Neural cell (in vitro differentiated cells): ENCODE data around the gene BFSP2. TPM values are rescaled to one million over a fixed set of nuclear protein-coding genes. Genes with fewer than 3 reads are reported as not detected.

Experiments used
- H2AFZ ChIP-seq: fragments of 200-600, 300-800 bp; sonication (generic), shearing (Covaris generic); 2 replicates; pipeline ENCODE4 v1.6.0; 2014; ENCODE audit warnings: low read depth, mild to moderate bottlenecking, antibody characterized with exemption, low read length, moderate library complexity
- H3F3A ChIP-seq: fragments of 200-600 bp; shearing (Covaris generic); 2 replicates; pipeline ENCODE4 v1.6.1; 2016; ENCODE audit warnings: mild to moderate bottlenecking, moderate library complexity, mixed read lengths, antibody characterized with exemption, low read length; ENCODE audit not compliant: insufficient read depth, poor library complexity, severe bottlenecking
- H3K27ac ChIP-seq: fragments of 200-600, 300-800 bp; sonication (generic), shearing (Covaris generic); 2 replicates; pipeline ENCODE4 v1.5.1; 2014; ENCODE audit warnings: mild to moderate bottlenecking, low read length, moderate library complexity
- H3K27me3 ChIP-seq: fragments of 300-800, 200-600 bp; sonication (generic), shearing (Covaris generic); 2 replicates; pipeline ENCODE4 v1.6.0; 2014; ENCODE audit warnings: mild to moderate bottlenecking, low read depth, low read length, moderate library complexity; ENCODE audit not compliant: insufficient read depth
- H3K36me3 ChIP-seq: fragments of 300-800, 200-600 bp; sonication (generic), shearing (Covaris generic); 2 replicates; pipeline ENCODE4 v1.5.1; 2014; ENCODE audit warnings: mild to moderate bottlenecking, antibody characterized with exemption, low read length, moderate library complexity; ENCODE audit not compliant: insufficient read depth
- H3K4me2 ChIP-seq: fragments of 300-800, 200-600 bp; sonication (generic), shearing (Covaris generic); 2 replicates; pipeline ENCODE4 v1.6.0; 2014; ENCODE audit warnings: mild to moderate bottlenecking, low read length
- H3K4me3 ChIP-seq: fragments of 300-800, 200-600 bp; sonication (generic), shearing (Covaris generic); 2 replicates; pipeline ENCODE4 v1.5.1; 2014; ENCODE audit warnings: mild to moderate bottlenecking, low read length, moderate library complexity
- H3K79me2 ChIP-seq: fragments of 200-600 bp; shearing (Covaris generic); replicated peaks from 2 replicates; pipeline ENCODE4 v1.6.0; 2014; ENCODE audit warnings: mild to moderate bottlenecking, low read length, moderate library complexity; ENCODE audit not compliant: insufficient read depth
- H3K9ac ChIP-seq: fragments of 300-800, 200-600 bp; sonication (generic), shearing (Covaris generic); 2 replicates; pipeline ENCODE4 v1.6.1; 2016; ENCODE audit warnings: mild to moderate bottlenecking, low read length, mixed read lengths
- H3K9me2 ChIP-seq: fragments of 200-600 bp; shearing (Covaris generic); 2 replicates; pipeline ENCODE4 v1.6.1; 2016; ENCODE audit warnings: mild to moderate bottlenecking, low read length, mixed read lengths; ENCODE audit not compliant: insufficient read depth
- H3K9me3 ChIP-seq: fragments of 200-600, 300-800 bp; sonication (generic), shearing (Covaris generic); 2 replicates; pipeline ENCODE4 v1.6.1; 2016; ENCODE audit warnings: mild to moderate bottlenecking, mixed run types, low read length, moderate library complexity, mixed read lengths
- H4K20me1 ChIP-seq: fragments of 200-600 bp; shearing (Covaris generic); 2 replicates; pipeline ENCODE4 v1.6.1; 2016; ENCODE audit warnings: mild to moderate bottlenecking, mixed run types; ENCODE audit not compliant: insufficient read depth
- EP300 ChIP-seq: fragments of 450-650 bp; conservative IDR thresholded peaks from 2 replicates; pipeline ENCODE4 v1.6.1; 2014; ENCODE audit warnings: antibody characterized with exemption, mild to moderate bottlenecking, moderate library complexity; ENCODE audit not compliant: poor library complexity, severe bottlenecking
- EZH2 ChIP-seq: fragments of 200-600, 300-800 bp; shearing (Covaris generic), sonication (generic); IDR thresholded peaks from 2 replicates; pipeline ENCODE4 v1.6.1; 2014; ENCODE audit warnings: antibody characterized with exemption, low read length, borderline replicate concordance, mild to moderate bottlenecking; ENCODE audit not compliant: insufficient read depth, poor library complexity, severe bottlenecking
- MXI1 ChIP-seq: fragments of 450-650 bp; conservative IDR thresholded peaks from 2 replicates; pipeline ENCODE4 v1.6.1; 2014; ENCODE audit warnings: antibody characterized with exemption, mild to moderate bottlenecking; ENCODE audit not compliant: poor library complexity, severe bottlenecking
- POLR2AphosphoS5 ChIP-seq: IDR thresholded peaks from 2 replicates; pipeline ENCODE4 v1.6.1; 2012
- RAD21 ChIP-seq: fragments of 450-650 bp; conservative IDR thresholded peaks from 2 replicates; pipeline ENCODE4 v1.6.1; 2014; ENCODE audit warnings: antibody characterized with exemption, mild to moderate bottlenecking, moderate library complexity
- SMC3 ChIP-seq: fragments of 450-650 bp; conservative IDR thresholded peaks from 2 replicates; pipeline ENCODE4 v1.6.1; 2014; ENCODE audit warnings: antibody characterized with exemption, mild to moderate bottlenecking, moderate library complexity; ENCODE audit not compliant: poor library complexity
- TAF1 ChIP-seq: IDR thresholded peaks from 2 replicates; pipeline ENCODE4 v1.6.1; 2012; ENCODE audit warnings: low read depth
- polyA plus RNA-seq: library from polyadenylated mRNA; depleted of rRNA; stranded (reverse); fragments of >200 nt; gene quantifications from 2 replicates; pipeline ENCODE4 v1.2.3, GENCODE V29; 2014
- TF ChIP-seq, protein P1 (sequence below): IDR thresholded peaks from 2 replicates; pipeline ENCODE4 v1.6.1; 2012; ENCODE audit warnings: borderline replicate concordance
- TF ChIP-seq, protein P2 (sequence below): fragments of 450-650 bp; IDR thresholded peaks from 2 replicates; pipeline ENCODE4 v1.5.1; 2014; ENCODE audit warnings: antibody characterized with exemption, mild to moderate bottlenecking, moderate library complexity; ENCODE audit not compliant: poor library complexity, severe bottlenecking

The BFSP2 gene
- polyA plus RNA-seq, 1 donor from 2014 or later, result not detected

GRCh38 chr3:133460809-133461208 lies 61.0 kb downstream of the BFSP2 start:
- no peaks in the 10 kb centered on the region for H3K9me2 ChIP-seq
- no peaks in the 10 kb centered on the region for H3K27me3 ChIP-seq
- no peaks in the 10 kb centered on the region for H4K20me1 ChIP-seq
- no peaks in the 10 kb centered on the region for H3K9me3 ChIP-seq
- no peak overlapping the region for H3K27ac ChIP-seq
- no peaks in the 10 kb centered on the region for H3F3A ChIP-seq
- TF ChIP-seq TAF1 (no peak), EP300 (no peak), MXI1 (no peak), POLR2AphosphoS5 (no peak), EZH2 (no peak)
- H3K4me2 ChIP-seq, result no peak overlapping the region
- H3K79me2 ChIP-seq, result no peaks in the 10 kb centered on the region
- no peak overlapping the region for H3K4me3 ChIP-seq
- no peaks in the 10 kb centered on the region for H3K36me3 ChIP-seq
- H2AFZ ChIP-seq, result no peak overlapping the region
- no peak overlapping the region for H3K9ac ChIP-seq

GRCh38 chr3:133461291-133461690 lies 61.4 kb downstream of the BFSP2 start:
- H4K20me1 ChIP-seq, result no peaks in the 10 kb centered on the region
- no peaks in the 10 kb centered on the region for H3F3A ChIP-seq
- no peak overlapping the region for H3K4me2 ChIP-seq
- no peaks in the 10 kb centered on the region for H3K36me3 ChIP-seq
- H3K9me3 ChIP-seq, result no peaks in the 10 kb centered on the region
- no peak overlapping the region for H2AFZ ChIP-seq
- no peaks in the 10 kb centered on the region for H3K27me3 ChIP-seq
- H3K27ac ChIP-seq, result no peak overlapping the region
- H3K9me2 ChIP-seq, result no peaks in the 10 kb centered on the region
- no peak overlapping the region for H3K4me3 ChIP-seq
- H3K9ac ChIP-seq, result no peak overlapping the region
- TF ChIP-seq EP300 (no peak), MXI1 (no peak), POLR2AphosphoS5 (no peak)
- TF ChIP-seq, protein P1, sequence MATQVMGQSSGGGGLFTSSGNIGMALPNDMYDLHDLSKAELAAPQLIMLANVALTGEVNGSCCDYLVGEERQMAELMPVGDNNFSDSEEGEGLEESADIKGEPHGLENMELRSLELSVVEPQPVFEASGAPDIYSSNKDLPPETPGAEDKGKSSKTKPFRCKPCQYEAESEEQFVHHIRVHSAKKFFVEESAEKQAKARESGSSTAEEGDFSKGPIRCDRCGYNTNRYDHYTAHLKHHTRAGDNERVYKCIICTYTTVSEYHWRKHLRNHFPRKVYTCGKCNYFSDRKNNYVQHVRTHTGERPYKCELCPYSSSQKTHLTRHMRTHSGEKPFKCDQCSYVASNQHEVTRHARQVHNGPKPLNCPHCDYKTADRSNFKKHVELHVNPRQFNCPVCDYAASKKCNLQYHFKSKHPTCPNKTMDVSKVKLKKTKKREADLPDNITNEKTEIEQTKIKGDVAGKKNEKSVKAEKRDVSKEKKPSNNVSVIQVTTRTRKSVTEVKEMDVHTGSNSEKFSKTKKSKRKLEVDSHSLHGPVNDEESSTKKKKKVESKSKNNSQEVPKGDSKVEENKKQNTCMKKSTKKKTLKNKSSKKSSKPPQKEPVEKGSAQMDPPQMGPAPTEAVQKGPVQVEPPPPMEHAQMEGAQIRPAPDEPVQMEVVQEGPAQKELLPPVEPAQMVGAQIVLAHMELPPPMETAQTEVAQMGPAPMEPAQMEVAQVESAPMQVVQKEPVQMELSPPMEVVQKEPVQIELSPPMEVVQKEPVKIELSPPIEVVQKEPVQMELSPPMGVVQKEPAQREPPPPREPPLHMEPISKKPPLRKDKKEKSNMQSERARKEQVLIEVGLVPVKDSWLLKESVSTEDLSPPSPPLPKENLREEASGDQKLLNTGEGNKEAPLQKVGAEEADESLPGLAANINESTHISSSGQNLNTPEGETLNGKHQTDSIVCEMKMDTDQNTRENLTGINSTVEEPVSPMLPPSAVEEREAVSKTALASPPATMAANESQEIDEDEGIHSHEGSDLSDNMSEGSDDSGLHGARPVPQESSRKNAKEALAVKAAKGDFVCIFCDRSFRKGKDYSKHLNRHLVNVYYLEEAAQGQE, result no peak
- TF ChIP-seq, protein P2, sequence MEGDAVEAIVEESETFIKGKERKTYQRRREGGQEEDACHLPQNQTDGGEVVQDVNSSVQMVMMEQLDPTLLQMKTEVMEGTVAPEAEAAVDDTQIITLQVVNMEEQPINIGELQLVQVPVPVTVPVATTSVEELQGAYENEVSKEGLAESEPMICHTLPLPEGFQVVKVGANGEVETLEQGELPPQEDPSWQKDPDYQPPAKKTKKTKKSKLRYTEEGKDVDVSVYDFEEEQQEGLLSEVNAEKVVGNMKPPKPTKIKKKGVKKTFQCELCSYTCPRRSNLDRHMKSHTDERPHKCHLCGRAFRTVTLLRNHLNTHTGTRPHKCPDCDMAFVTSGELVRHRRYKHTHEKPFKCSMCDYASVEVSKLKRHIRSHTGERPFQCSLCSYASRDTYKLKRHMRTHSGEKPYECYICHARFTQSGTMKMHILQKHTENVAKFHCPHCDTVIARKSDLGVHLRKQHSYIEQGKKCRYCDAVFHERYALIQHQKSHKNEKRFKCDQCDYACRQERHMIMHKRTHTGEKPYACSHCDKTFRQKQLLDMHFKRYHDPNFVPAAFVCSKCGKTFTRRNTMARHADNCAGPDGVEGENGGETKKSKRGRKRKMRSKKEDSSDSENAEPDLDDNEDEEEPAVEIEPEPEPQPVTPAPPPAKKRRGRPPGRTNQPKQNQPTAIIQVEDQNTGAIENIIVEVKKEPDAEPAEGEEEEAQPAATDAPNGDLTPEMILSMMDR, result no peak
- H3K79me2 ChIP-seq, result no peaks in the 10 kb centered on the region

GRCh38 chr3:133463347-133463860 lies 63.5 kb downstream of the BFSP2 start:
- H3K27me3 ChIP-seq, result no peaks in the 10 kb centered on the region
- no peak overlapping the region for H3K27ac ChIP-seq
- H3K36me3 ChIP-seq, result no peaks in the 10 kb centered on the region
- no peaks in the 10 kb centered on the region for H3F3A ChIP-seq
- no peak overlapping the region for H3K4me3 ChIP-seq
- no peaks in the 10 kb centered on the region for H3K9me2 ChIP-seq
- no peak for TF ChIP-seq SMC3
- TF ChIP-seq, protein P1, result no peak
- no peak for TF ChIP-seq MXI1
- no peak for TF ChIP-seq RAD21
- TF ChIP-seq TAF1, result no peak
- TF ChIP-seq POLR2AphosphoS5, result no peak
- no peak for TF ChIP-seq EZH2
- TF ChIP-seq, protein P2, result no peak
- no peak for TF ChIP-seq EP300
- H3K9me3 ChIP-seq, result no peaks in the 10 kb centered on the region
- H3K9ac ChIP-seq, result no peak overlapping the region
- H2AFZ ChIP-seq, result no peak overlapping the region
- no peaks in the 10 kb centered on the region for H4K20me1 ChIP-seq
- no peaks in the 10 kb centered on the region for H3K79me2 ChIP-seq
- no peak overlapping the region for H3K4me2 ChIP-seq
